ENCODE measurements around the gene PMS1.

DNA sequence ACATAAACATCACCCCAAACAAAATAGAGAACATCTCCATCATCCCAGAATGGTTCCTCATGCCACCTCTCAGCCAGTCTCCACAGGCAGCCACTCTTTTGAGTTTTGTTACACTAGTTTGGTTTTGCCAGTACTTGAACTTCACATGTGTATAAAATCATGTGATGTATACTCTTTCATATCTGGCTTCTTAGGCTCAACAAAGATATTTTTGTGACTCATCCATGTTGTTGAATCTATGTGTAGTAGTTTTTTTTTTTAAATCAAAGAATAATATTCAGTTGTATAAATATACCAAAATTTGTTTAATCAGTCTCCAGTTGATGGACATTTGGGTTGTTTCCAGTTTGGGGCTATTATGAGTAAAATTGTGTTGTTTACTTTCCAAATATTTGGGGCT lies 75.9 kb downstream of the PMS1 start:
- no peak for TF ChIP-seq EZH2 (IDR thresholded peaks at IDR 0.05)
- no peak for TF ChIP-seq POLR2AphosphoS5 (IDR thresholded peaks at IDR 0.05; ENCODE audit: borderline replicate concordance, low read depth, low read length)
- no peak for TF ChIP-seq FOXP2 (optimal IDR thresholded peaks at IDR 0.05; ENCODE audit: control extremely low read depth, extremely low read length, insufficient read depth)

Data from SK-N-MC (cell line).